ENCODE data around the gene RTEL1. TPM values are rescaled to one million over a fixed set of nuclear protein-coding genes. Genes with fewer than 3 reads are reported as not detected.
A peak's percentile ranks its signal among the peaks of the same experiment; 100 is the strongest.
"Not testable (repeated sequence)": the region's sequence is repeated elsewhere in the genome, so short reads cannot be mapped to it uniquely, and the experiment has no call there.

RTEL1 gene
- total and polyA plus RNA-seq, 3 donors from 2014 or later: 34.2 to 84.6 (median 56.8) TPM

DNA sequence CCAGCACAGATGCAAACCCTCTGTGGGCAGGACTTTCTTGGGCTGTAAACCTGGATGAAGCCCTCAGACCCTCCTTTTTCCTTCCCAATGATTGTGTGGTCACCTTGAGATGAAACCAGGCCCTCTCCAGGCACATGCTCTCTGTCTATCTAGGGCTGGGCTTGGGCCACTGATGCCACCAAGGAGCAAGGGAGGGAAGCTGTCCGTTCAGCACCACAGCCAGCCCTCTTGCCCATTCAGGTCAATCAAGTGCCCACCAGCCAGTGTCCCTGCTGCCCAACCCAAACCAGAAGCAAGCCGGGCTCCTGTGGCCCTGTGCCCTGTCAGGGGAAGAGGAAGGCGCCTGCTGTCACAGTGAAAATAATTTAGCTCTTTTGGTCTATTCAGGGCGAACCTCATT is 12.9 kb upstream of the RTEL1 start:
- H3K27me3 ChIP-seq: no peaks in the 10 kb centered on the region
- H3K4me3 ChIP-seq: no peak overlapping the region
- no peak for TF ChIP-seq POLR2A (IDR thresholded peaks at IDR 0.05)
- TF ChIP-seq, protein P1, sequence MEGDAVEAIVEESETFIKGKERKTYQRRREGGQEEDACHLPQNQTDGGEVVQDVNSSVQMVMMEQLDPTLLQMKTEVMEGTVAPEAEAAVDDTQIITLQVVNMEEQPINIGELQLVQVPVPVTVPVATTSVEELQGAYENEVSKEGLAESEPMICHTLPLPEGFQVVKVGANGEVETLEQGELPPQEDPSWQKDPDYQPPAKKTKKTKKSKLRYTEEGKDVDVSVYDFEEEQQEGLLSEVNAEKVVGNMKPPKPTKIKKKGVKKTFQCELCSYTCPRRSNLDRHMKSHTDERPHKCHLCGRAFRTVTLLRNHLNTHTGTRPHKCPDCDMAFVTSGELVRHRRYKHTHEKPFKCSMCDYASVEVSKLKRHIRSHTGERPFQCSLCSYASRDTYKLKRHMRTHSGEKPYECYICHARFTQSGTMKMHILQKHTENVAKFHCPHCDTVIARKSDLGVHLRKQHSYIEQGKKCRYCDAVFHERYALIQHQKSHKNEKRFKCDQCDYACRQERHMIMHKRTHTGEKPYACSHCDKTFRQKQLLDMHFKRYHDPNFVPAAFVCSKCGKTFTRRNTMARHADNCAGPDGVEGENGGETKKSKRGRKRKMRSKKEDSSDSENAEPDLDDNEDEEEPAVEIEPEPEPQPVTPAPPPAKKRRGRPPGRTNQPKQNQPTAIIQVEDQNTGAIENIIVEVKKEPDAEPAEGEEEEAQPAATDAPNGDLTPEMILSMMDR (IDR thresholded peaks at IDR 0.05): no peak
- no peak overlapping the region for H3K27ac ChIP-seq
- WGBS, 2 donors: 69 to 86% methylated on average over 4 of the region's 4 CpGs
- H3K4me1 ChIP-seq: no peaks in the 10 kb centered on the region
- intact Hi-C loops (cut with DNase I; ENCODE audit: low total_unique reads): no loop called here
- DNase-seq: no peak
- no peaks in the 10 kb centered on the region for H3K9me3 ChIP-seq
- H3K36me3 ChIP-seq (ENCODE audit: low read depth, missing control alignments): no peaks in the 10 kb centered on the region

DNA sequence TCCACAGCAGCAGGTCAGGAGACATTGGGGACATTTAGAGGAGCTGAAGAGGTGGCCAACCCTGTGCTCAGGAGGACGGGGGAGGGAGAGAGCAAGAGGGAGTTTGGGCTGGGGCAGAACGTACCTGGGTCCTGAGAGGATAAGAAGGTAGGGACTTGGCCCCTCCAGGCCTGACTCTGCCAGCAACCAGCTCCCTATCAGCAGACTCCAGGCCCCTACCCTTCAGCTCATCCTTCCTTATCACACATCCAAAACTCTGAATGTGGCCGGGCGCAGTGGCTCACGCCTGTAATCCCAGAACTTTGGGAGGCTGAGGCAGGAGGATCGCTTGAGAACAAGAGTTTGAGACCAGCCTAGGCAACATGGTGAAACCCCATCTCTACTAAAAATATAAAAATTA is 9.9 kb upstream of the RTEL1 start:
- H3K27ac ChIP-seq: no peak overlapping the region
- no peak overlapping the region for H3K4me3 ChIP-seq
- TF ChIP-seq, protein P1 (IDR thresholded peaks at IDR 0.05): no peak
- TF ChIP-seq POLR2A (IDR thresholded peaks at IDR 0.05): no peak
- WGBS, 2 donors: 92 to 93% methylated on average over 6 of the region's 6 CpGs
- intact Hi-C loops (cut with DNase I; ENCODE audit: low total_unique reads): no loop called here
- DNase-seq: no peak
- peaks cover 4% of the 10 kb centered on the region for H3K4me1 ChIP-seq
- no peaks in the 10 kb centered on the region for H3K9me3 ChIP-seq
- no peaks in the 10 kb centered on the region for H3K36me3 ChIP-seq (ENCODE audit: low read depth, missing control alignments)
- H3K27me3 ChIP-seq: no peaks in the 10 kb centered on the region

DNA sequence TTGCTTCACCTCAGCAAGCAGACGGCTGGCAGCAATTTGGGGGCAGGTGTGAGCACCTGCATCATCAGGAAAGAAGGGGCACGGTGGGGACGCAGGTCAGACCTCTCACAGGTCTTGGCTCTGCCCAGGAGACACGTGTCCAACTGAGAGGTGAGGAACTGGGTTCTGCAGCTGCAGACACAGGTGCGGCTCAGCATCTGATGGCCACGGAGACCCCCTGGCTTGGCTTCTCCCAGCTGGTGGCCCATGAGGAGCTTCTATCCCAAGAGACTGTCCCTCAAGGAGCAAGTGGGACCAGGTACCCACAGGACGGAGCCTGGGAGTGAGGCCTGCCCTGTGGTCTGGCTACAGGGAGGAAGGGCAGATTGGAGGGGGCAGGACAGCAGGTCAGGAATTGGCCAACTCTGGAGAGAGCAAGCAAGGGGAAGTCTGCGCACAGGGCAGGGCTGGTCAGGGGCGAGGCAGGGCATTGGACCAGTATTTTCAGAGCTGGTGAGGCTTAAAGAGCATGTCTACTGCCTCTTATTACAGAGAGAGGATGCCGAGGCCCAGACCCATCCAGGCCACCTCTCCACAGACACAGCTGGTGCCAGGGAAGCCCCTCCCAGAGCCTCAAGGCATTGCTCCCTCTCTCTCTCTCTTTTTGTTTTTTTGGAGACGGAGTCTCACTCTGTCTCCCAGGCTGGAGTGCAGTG is 9.1 kb upstream of the RTEL1 start:
- Histone ChIP-seq H3K36me3 (ENCODE audit: low read depth, missing control alignments) (no peaks in the 10 kb centered on the region), H3K4me3 (no peak overlapping the region), H3K27ac (no peak overlapping the region), H3K9me3 (no peaks in the 10 kb centered on the region), H3K4me1 (peaks cover 10% of the 10 kb centered on the region), H3K27me3 (no peaks in the 10 kb centered on the region)
- intact Hi-C loops (cut with DNase I; ENCODE audit: low total_unique reads): no loop called here
- TF ChIP-seq POLR2A (IDR thresholded peaks at IDR 0.05): no peak
- TF ChIP-seq, protein P1 (IDR thresholded peaks at IDR 0.05): no peak
- DNase-seq: no peak
- WGBS, 2 donors: 87 to 91% methylated on average over 7 to 11 of the region's 11 CpGs

DNA sequence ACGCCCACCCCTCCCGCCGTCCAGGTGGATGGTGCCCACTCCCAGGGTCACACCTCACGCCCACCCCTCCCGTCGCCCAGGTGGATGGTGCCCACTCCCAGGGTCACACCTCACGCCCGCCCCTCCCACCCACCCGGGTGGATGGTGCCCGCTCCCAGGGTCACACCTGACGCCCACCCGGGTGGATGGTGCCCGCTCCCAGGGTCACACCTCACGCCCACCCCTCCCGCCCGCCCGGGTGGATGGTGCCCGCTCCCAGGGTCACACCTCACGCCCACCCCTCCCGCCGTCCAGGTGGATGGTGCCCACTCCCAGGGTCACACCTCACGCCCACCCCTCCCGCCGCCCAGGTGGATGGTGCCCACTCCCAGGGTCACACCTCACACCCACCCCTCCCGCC is 7.6 kb upstream of the RTEL1 start:
- H3K4me1 ChIP-seq: peaks cover 10% of the 10 kb centered on the region
- H3K36me3 ChIP-seq (ENCODE audit: low read depth, missing control alignments); intact Hi-C loops (cut with DNase I; ENCODE audit: low total_unique reads); H3K27ac ChIP-seq; H3K4me3 ChIP-seq; H3K27me3 ChIP-seq; H3K9me3 ChIP-seq; DNase-seq: not testable (repeated sequence)
- WGBS, 2 donors: 88 to 100% methylated on average over 1 to 20 of the region's 25 CpGs

DNA sequence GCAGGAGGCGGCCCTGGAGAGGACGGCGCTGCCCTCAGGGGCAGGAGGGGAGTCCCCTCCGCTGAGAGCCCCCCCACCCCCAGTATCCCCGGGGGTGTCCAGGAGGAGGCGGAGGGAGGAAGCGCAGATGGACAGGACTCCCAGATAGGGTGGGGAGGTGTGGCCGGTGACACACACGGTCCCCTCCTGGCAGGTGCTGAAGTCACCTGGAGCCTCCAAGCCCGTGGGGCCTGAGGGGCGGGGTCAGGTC is 6.2 kb upstream of the RTEL1 start:
- H3K4me3 ChIP-seq: peak overlapping the region; percentile 58 to 69
- no peaks in the 10 kb centered on the region for H3K9me3 ChIP-seq
- TF ChIP-seq, protein P1 (IDR thresholded peaks at IDR 0.05): no peak
- TF ChIP-seq POLR2A (IDR thresholded peaks at IDR 0.05): no peak
- WGBS, 2 donors: 9 to 32% methylated on average over 6 to 11 of the region's 11 CpGs
- no peaks in the 10 kb centered on the region for H3K27me3 ChIP-seq
- no peak for DNase-seq
- no peaks in the 10 kb centered on the region for H3K36me3 ChIP-seq (ENCODE audit: low read depth, missing control alignments)
- H3K27ac ChIP-seq: no peak overlapping the region
- H3K4me1 ChIP-seq: peaks cover 11% of the 10 kb centered on the region
- intact Hi-C loops (cut with DNase I; ENCODE audit: low total_unique reads): no loop called here

Measured in testis (tissue), 3 donors.